Lung (tissue), 12 donors: ENCODE results near the gene ENTREP1. TPM values are rescaled to one million over a fixed set of nuclear protein-coding genes. Genes with fewer than 3 reads are reported as not detected.
A peak's percentile ranks its signal among the peaks of the same experiment; 100 is the strongest.

Source experiments
- ATAC-seq: fragments of 200-7000 bp; cut with Tn5 transposase; one replicate; pipeline ENCODE4 v1.9.1; 2020; ENCODE audit warnings: moderate number of reproducible peaks; ENCODE audit not compliant: insufficient read depth, low FRiP score
- DNase-seq, 3 donors: peaks; one replicate each; pipeline ENCODE4 v3.0.0-alpha.2; 2013 to 2017
- H3K27ac ChIP-seq, 2 donors: one replicate each; pipeline ENCODE4 v1.5.1; 2013; ENCODE audit warnings: mild to moderate bottlenecking in 2 of 2, moderate library complexity in 2 of 2, control low read depth in 1 of 2, inconsistent platforms in 1 of 2, low read depth in 1 of 2, low read length in 1 of 2
- H3K27me3 ChIP-seq, 3 donors: one replicate each; pipeline ENCODE4 v1.5.1; 2013; ENCODE audit warnings: low read length in 2 of 3; ENCODE audit not compliant: control insufficient read depth in 3 of 3, insufficient read depth in 3 of 3
- H3K36me3 ChIP-seq, 4 donors: one replicate each; pipeline ENCODE4 v1.5.1; 2013; ENCODE audit warnings: low read length in 4 of 4, mild to moderate bottlenecking in 1 of 4, moderate library complexity in 1 of 4; ENCODE audit not compliant: control insufficient read depth in 4 of 4, insufficient read depth in 4 of 4
- H3K4me1 ChIP-seq, 5 donors: one replicate each; pipeline ENCODE4 v1.5.1; 2013; ENCODE audit warnings: low read length in 5 of 5, mild to moderate bottlenecking in 2 of 5, moderate library complexity in 1 of 5; ENCODE audit not compliant: control insufficient read depth in 5 of 5, insufficient read depth in 5 of 5
- H3K4me3 ChIP-seq: one replicate; pipeline ENCODE4 v1.5.1; 2013; ENCODE audit warnings: mild to moderate bottlenecking, control low read depth, moderate library complexity
- H3K9ac ChIP-seq, 2 donors: one replicate each; pipeline ENCODE4 v1.5.1; 2013; ENCODE audit warnings: low read length in 2 of 2, control low read depth in 1 of 2; ENCODE audit not compliant: insufficient read depth in 1 of 2
- H3K9me3 ChIP-seq, 4 donors: one replicate each; pipeline ENCODE4 v1.5.1; 2013; ENCODE audit warnings: low read length in 3 of 4, mild to moderate bottlenecking in 1 of 4, moderate library complexity in 1 of 4; ENCODE audit not compliant: control insufficient read depth in 4 of 4, insufficient read depth in 3 of 4
- CTCF ChIP-seq: IDR thresholded peaks from 2 replicates; pipeline ENCODE4 v1.5.1; 2012; ENCODE audit warnings: mild to moderate bottlenecking; ENCODE audit errors: control extremely low read depth, extremely low read depth
- WGBS, 2 donors: extraction: QIAGEN DNeasy Blood & Tissue Kit; methylation state at CpG; one replicate each; pipeline ENCODE4 v1.1.7; 2013; 5-methylcytosine and 5-hydroxymethylcytosine counted together
- polyA plus RNA-seq, 2 donors: library from polyadenylated mRNA; stranded (reverse); fragments of 200-250 nt; gene quantifications; one replicate each; pipeline ENCODE4 v1.2.1, GENCODE V29; 2013
- total RNA-seq, 2 donors: library from RNA; depleted of rRNA in 1 of 2; stranded (reverse); fragments of >200 nt in 1 of 2; gene quantifications; one replicate each; pipeline ENCODE4 v1.2.1, GENCODE V29; 2014 to 2021
- donor health status: control.
- donor health status: control.
- donor health status: Bipolar disorder and iron deficiency.
- donor health status: healthy.
- donor health status: DM: yes; HTN: yes; CAD: no.

The ENTREP1 gene
- total and polyA plus RNA-seq, 4 donors, result 3.7 to 47.9 (median 18.3) TPM

- Histone ChIP-seq H3K9me3 (no peaks in the 10 kb centered on the region), H3K9ac (no peak overlapping the region), H3K36me3 (peaks cover 0 to 3% (median 0%) of the 10 kb centered on the region in 4 donors), H3K4me1 (peaks cover 0 to 13% (median 6%) of the 10 kb centered on the region in 5 donors), H3K4me3 (no peak overlapping the region), H3K27ac (peak overlapping the region in 1 of 2 donors; percentile 85), H3K27me3 (no peaks in the 10 kb centered on the region)
- 84 to 91% methylated on average over 3 of the region's 3 CpGs for WGBS, 2 donors
- DNase-seq (no peak), ATAC-seq (no peak)
- TF ChIP-seq CTCF, result no peak
These were observed 55.8 kb downstream of the ENTREP1 start for GRCh38 chr9:69380811-69381210.

- Histone ChIP-seq H3K9me3 (no peaks in the 10 kb centered on the region), H3K4me3 (no peak overlapping the region), H3K4me1 (peaks cover 0 to 10% (median 6%) of the 10 kb centered on the region in 5 donors), H3K36me3 (peaks cover 0 to 3% (median 0%) of the 10 kb centered on the region in 4 donors), H3K27ac (no peak overlapping the region), H3K9ac (no peak overlapping the region), H3K27me3 (no peaks in the 10 kb centered on the region)
- 67 to 78% methylated on average over 4 of the region's 4 CpGs for WGBS, 2 donors
- ATAC-seq, result no peak
- no peak for TF ChIP-seq CTCF
- peak in 2 of 3 donors; percentile 68 to 79 for DNase-seq
These were observed 57.1 kb downstream of the ENTREP1 start for GRCh38 chr9:69382135-69382534.

- Histone ChIP-seq H3K9ac (no peak overlapping the region), H3K4me1 (peaks cover 0 to 10% (median 4%) of the 10 kb centered on the region in 5 donors), H3K27ac (no peak overlapping the region), H3K4me3 (no peak overlapping the region), H3K27me3 (no peaks in the 10 kb centered on the region), H3K9me3 (no peaks in the 10 kb centered on the region), H3K36me3 (peaks cover 0 to 3% (median 2%) of the 10 kb centered on the region in 4 donors)
- WGBS, 2 donors, result 56 to 59% methylated on average over 6 of the region's 6 CpGs
- TF ChIP-seq CTCF, result no peak
- DNase-seq (peak in 1 of 3 donors; percentile 36), ATAC-seq (no peak)
These were observed 60.6 kb downstream of the ENTREP1 start for GRCh38 chr9:69385581-69386033.

- Histone ChIP-seq H3K4me3 (no peak overlapping the region), H3K4me1 (peaks cover 0 to 12% (median 4%) of the 10 kb centered on the region in 5 donors), H3K9me3 (no peaks in the 10 kb centered on the region), H3K9ac (no peak overlapping the region), H3K36me3 (peaks cover 0 to 3% (median 2%) of the 10 kb centered on the region in 4 donors), H3K27me3 (no peaks in the 10 kb centered on the region), H3K27ac (peak overlapping the region; percentile 6 to 28)
- TF ChIP-seq CTCF, result no peak
- WGBS, 2 donors, result 65 to 66% methylated on average over 4 of the region's 4 CpGs
- DNase-seq (no peak), ATAC-seq (no peak)
These were observed 61.6 kb downstream of the ENTREP1 start for GRCh38 chr9:69386651-69387050.
